ENCODE measurements around the gene WDR7.

The WDR7 gene

DNA sequence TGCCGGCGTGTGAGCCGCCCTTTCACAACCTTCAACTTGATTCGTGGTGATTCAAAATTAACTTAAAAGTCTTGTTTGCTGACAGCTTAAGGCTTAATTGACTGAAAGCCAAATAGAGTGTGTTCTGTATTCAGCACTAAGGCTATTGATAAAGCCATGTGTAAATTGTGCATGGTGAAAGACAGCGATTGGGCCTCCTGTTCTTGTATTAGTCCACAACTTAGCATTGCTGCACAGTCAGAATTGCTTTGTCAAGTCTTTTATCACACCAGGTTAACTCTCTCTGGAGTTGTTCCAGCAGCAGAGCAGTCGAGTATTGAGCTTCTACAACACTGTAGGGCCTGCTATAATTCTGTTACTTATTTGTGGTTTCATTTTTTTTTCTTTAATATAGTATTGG lies 210.1 kb downstream of the WDR7 start:
- DNase-seq (ENCODE audit: low read depth): no peak
- no peak overlapping the region for H3K4me3 ChIP-seq (ENCODE audit: low read depth, low read length)
- no peak for TF ChIP-seq CTCF (IDR thresholded peaks at IDR 0.05; ENCODE audit: insufficient read depth, low read depth, low read length, missing control alignments)

GRCh38 chr18:56869189-56869777 lies 218.1 kb downstream of the WDR7 start:
- H3K4me3 ChIP-seq (ENCODE audit: low read depth, low read length): no peak overlapping the region
- TF ChIP-seq CTCF (IDR thresholded peaks at IDR 0.05; ENCODE audit: insufficient read depth, low read depth, low read length, missing control alignments): peak; percentile 62
- DNase-seq (ENCODE audit: low read depth): peak; percentile 70

- no peak for TF ChIP-seq CTCF (IDR thresholded peaks at IDR 0.05; ENCODE audit: insufficient read depth, low read depth, low read length, missing control alignments)
- H3K4me3 ChIP-seq (ENCODE audit: low read depth, low read length): no peak overlapping the region
- no peak for DNase-seq (ENCODE audit: low read depth)
Measured at GRCh38 chr18:56870982-56871381, 219.8 kb downstream of the WDR7 start.

DNA sequence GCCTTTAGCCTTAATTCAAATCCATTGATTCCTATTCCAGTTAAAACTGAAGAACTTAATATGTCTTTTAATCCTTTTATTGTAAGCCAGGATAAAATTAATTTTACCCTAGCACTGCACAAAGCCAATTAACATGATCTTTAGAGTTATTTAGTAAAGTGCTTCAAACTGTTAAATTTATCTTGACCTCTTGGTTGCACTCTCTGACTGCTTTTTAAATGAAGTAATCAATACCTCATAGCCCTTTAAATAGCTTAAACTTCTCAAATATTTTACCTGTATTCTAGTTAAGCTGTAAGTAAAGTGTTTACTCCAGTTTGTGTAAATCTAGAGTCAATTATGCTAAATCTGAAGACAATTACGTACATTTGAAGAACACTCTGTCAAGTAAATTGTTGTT lies 221.0 kb downstream of the WDR7 start:
- TF ChIP-seq CTCF (IDR thresholded peaks at IDR 0.05; ENCODE audit: insufficient read depth, low read depth, low read length, missing control alignments): no peak
- DNase-seq (ENCODE audit: low read depth): no peak
- no peak overlapping the region for H3K4me3 ChIP-seq (ENCODE audit: low read depth, low read length)

GRCh38 chr18:56873441-56874140 lies 222.4 kb downstream of the WDR7 start:
- TF ChIP-seq CTCF (IDR thresholded peaks at IDR 0.05; ENCODE audit: insufficient read depth, low read depth, low read length, missing control alignments): no peak
- DNase-seq (ENCODE audit: low read depth): no peak
- no peak overlapping the region for H3K4me3 ChIP-seq (ENCODE audit: low read depth, low read length)

DNA sequence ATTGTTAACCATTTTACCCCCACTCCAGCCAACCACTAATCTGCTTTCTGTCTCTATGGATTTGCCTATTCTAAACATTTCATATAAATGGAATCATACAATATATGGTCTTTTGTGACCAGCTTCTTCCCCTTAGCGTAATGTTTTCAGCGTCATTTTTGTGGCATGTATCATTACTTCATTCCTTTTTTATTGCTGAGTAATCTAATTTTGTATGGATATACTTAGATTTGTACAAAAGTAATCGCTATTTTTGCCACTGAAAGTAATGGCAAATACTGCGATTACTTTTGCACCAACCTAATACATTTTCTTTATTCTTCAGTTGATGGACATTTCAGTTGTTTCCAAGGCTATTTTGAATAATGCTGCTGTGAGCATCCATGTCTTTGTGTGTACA lies 227.6 kb downstream of the WDR7 start:
- H3K4me3 ChIP-seq (ENCODE audit: low read depth, low read length): no peak overlapping the region
- TF ChIP-seq CTCF (IDR thresholded peaks at IDR 0.05; ENCODE audit: insufficient read depth, low read depth, low read length, missing control alignments): no peak
- DNase-seq (ENCODE audit: low read depth): no peak

- H3K4me3 ChIP-seq (ENCODE audit: low read depth, low read length): no peak overlapping the region
- TF ChIP-seq CTCF (IDR thresholded peaks at IDR 0.05; ENCODE audit: insufficient read depth, low read depth, low read length, missing control alignments): no peak
- no peak for DNase-seq (ENCODE audit: low read depth)
Measured at GRCh38 chr18:56884511-56884910, 233.4 kb downstream of the WDR7 start.
